ENCODE data around the gene ASTE1. TPM values are rescaled to one million over a fixed set of nuclear protein-coding genes. Genes with fewer than 3 reads are reported as not detected.

Gene ASTE1
- total and polyA plus RNA-seq, 2 of the 8 experiments (the other 6 are each of a cell fraction or from before 2014, with no cell fraction given): 6.4 TPM; not detected in 1

GRCh38 chr3:130963878-130964277 is 62.7 kb downstream of the ASTE1 start:
- TF ChIP-seq ASH2L (IDR thresholded peaks at IDR 0.05; ENCODE audit: low read length) (no peak), SIRT6 (IDR thresholded peaks at IDR 0.05; ENCODE audit: low read length) (no peak), ATF2 (IDR thresholded peaks at IDR 0.05; ENCODE audit: low read length) (no peak), POU5F1 (IDR thresholded peaks at IDR 0.05; ENCODE audit: low read depth, low read length) (no peak), GABPA (IDR thresholded peaks at IDR 0.05; ENCODE audit: borderline replicate concordance, insufficient read depth, low read length) (no peak), NRF1 (IDR thresholded peaks at IDR 0.05; ENCODE audit: low read depth, low read length) (no peak), SAP30 (IDR thresholded peaks at IDR 0.05; ENCODE audit: insufficient read depth, insufficient replicate concordance, low read length) (no peak), SIX5 (IDR thresholded peaks at IDR 0.05; ENCODE audit: low read depth, low read length) (no peak)
- ChIA-PET CTCF (ENCODE audit: partially characterized antibody) (no interaction called here), POLR2A (ENCODE audit: partially characterized antibody) (no interaction called here)
- Histone ChIP-seq H3K9ac (replicated peaks in 1 of 4; ENCODE audit: extremely low read depth in 1 of 4, low read depth in 3 of 4, low read length in 3 of 4) (no peak overlapping the region), H3K9me3 (ENCODE audit: insufficient read depth in 2 of 2, low read depth in 1 of 2, low read length in 1 of 2) (no peaks in the 10 kb centered on the region), H3K4me3 (ENCODE audit: extremely low read depth in 1 of 4, insufficient read depth in 2 of 4, low read depth in 3 of 4, low read length in 4 of 4) (no peak overlapping the region), H2BK20ac (ENCODE audit: low read length) (no peak overlapping the region), H3K14ac (ENCODE audit: insufficient read length) (no peak overlapping the region), H3K79me2 (ENCODE audit: control insufficient read depth in 1 of 2, insufficient read depth in 2 of 2, low read length in 2 of 2) (no peaks in the 10 kb centered on the region), H2BK12ac (ENCODE audit: low read depth, low read length) (no peak overlapping the region), H2BK15ac (ENCODE audit: low read length) (no peak overlapping the region), H2AK5ac (ENCODE audit: low read depth, low read length) (no peak overlapping the region), H3K18ac (ENCODE audit: extremely low read depth, low read length) (no peak overlapping the region), H4K91ac (replicated peaks; ENCODE audit: insufficient read length, low read length) (no peak overlapping the region), H4K8ac (ENCODE audit: extremely low read depth, insufficient read depth, low read length) (no peak overlapping the region), H2BK120ac (replicated peaks; ENCODE audit: low read depth, low read length) (no peak overlapping the region), H3K4me2 (ENCODE audit: insufficient read depth in 1 of 2, low read depth in 2 of 2, low read length in 2 of 2) (no peak overlapping the region), H3K4me1 (replicated peaks in 1 of 4; ENCODE audit: control insufficient read depth in 3 of 4, insufficient read depth in 4 of 4, low read length in 3 of 4) (peaks cover 0 to 2% (median 0%) of the 10 kb centered on the region in 4 experiments; a peak in 1 of 7 replicates), H3K56ac (replicated peaks; ENCODE audit: insufficient read length, low read depth, low read length) (no peak overlapping the region), H3K36me3 (ENCODE audit: control insufficient read depth in 2 of 4, insufficient read depth in 4 of 4, low read length in 3 of 4) (peaks cover 0 to 30% (median 7%) of the 10 kb centered on the region in 4 experiments; a peak in 5 of 8 replicates), H3K27me3 (replicated peaks in 1 of 4; ENCODE audit: control insufficient read depth in 3 of 4, extremely low read depth in 1 of 4, insufficient read depth in 3 of 4, low read length in 3 of 4) (peaks cover 0 to 1% (median 0%) of the 10 kb centered on the region in 4 experiments; a peak in 1 of 7 replicates), H3K23me2 (ENCODE audit: low read depth, low read length) (no peaks in the 10 kb centered on the region), H2BK5ac (ENCODE audit: low read depth, low read length) (no peak overlapping the region), H3K23ac (ENCODE audit: insufficient read length) (no peak overlapping the region), H4K20me1 (replicated peaks in 1 of 2; ENCODE audit: control insufficient read depth in 1 of 2, insufficient read depth in 2 of 2, low read length in 2 of 2) (no peaks in the 10 kb centered on the region), H3K4ac (replicated peaks; ENCODE audit: insufficient read length, low read depth, low read length) (no peak overlapping the region), H3K27ac (ENCODE audit: low read depth, low read length) (no peak overlapping the region), H4K5ac (ENCODE audit: insufficient read length, low read depth, low read length) (no peak overlapping the region), H2AFZ (ENCODE audit: low read length) (no peak overlapping the region), H3K79me1 (ENCODE audit: low read depth, low read length) (no peaks in the 10 kb centered on the region)
- peak in 1 of 2 experiments; percentile 3 for DNase-seq (ENCODE audit: low read depth in 1 of 2, low spot score in 2 of 2)
- peak; percentile 60 for FAIRE-seq
- 63% methylated on average over 3 of the region's 3 CpGs; no CpG with 5 or more reads in 1 of the 2 experiments for WGBS, 2 experiments (ENCODE audit: extremely low coverage in 1 of 2, insufficient coverage in 1 of 2, insufficient read length in 1 of 2, insufficient replicate concordance in 2 of 2, low coverage in 1 of 2, low lambda C conversion rate in 2 of 2, missing lambda C conversion rate in 1 of 2)
